ENCODE measurements around the gene ALK.

DNA sequence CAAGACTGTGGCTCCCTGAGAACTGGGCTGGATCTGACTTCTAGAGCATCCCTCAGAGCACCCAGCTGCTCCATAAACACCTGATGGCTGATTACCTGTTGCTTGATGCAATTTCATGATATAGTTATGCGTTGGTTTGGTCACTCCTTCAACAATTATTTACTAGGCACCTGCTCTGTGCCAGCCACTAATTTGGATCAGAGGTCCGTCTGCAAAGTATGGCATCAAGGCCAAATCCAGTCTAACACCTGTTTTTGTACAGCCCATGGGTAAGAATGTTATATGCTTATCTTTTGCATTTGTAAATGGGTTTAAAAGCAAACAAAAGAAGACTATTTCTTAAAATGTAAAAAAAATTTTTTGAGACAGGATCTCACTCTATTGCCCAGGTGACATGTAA, 348.2 kb downstream of the ALK start:
- TF ChIP-seq, protein P1, sequence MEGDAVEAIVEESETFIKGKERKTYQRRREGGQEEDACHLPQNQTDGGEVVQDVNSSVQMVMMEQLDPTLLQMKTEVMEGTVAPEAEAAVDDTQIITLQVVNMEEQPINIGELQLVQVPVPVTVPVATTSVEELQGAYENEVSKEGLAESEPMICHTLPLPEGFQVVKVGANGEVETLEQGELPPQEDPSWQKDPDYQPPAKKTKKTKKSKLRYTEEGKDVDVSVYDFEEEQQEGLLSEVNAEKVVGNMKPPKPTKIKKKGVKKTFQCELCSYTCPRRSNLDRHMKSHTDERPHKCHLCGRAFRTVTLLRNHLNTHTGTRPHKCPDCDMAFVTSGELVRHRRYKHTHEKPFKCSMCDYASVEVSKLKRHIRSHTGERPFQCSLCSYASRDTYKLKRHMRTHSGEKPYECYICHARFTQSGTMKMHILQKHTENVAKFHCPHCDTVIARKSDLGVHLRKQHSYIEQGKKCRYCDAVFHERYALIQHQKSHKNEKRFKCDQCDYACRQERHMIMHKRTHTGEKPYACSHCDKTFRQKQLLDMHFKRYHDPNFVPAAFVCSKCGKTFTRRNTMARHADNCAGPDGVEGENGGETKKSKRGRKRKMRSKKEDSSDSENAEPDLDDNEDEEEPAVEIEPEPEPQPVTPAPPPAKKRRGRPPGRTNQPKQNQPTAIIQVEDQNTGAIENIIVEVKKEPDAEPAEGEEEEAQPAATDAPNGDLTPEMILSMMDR (IDR thresholded peaks at IDR 0.05; ENCODE audit: low read length) = no peak
- no peak for TF ChIP-seq EZH2phosphoT487 (IDR thresholded peaks at IDR 0.05; ENCODE audit: low read length)
